Sigmoid colon (tissue), 4 donors: ENCODE data around the gene NR1I2.

ENCODE experiments used
- EP300 ChIP-seq, 4 donors: sonication (generic); formaldehyde crosslinking; IDR thresholded peaks; one replicate each; pipeline ENCODE4 v1.6.1; 2017; ENCODE audit warnings: antibody characterized with exemption in 4 of 4
- POLR2A ChIP-seq, 2 donors: fragments of 450-650 bp; IDR thresholded peaks; one replicate each; pipeline ENCODE4 v1.6.1; 2016; ENCODE audit warnings: antibody characterized with exemption in 2 of 2, mild to moderate bottlenecking in 2 of 2, moderate library complexity in 2 of 2
- POLR2AphosphoS5 ChIP-seq, 4 donors: sonication (generic); formaldehyde crosslinking; IDR thresholded peaks; one replicate each; pipeline ENCODE4 v1.6.1; 2017; ENCODE audit warnings: antibody characterized with exemption in 4 of 4
- TF ChIP-seq, protein P1 (sequence below), 4 experiments: fragments of 450-650 bp in 3 of 4; fragments of 200-600 bp in 1 of 4; IDR thresholded peaks; one replicate each; pipeline ENCODE4 v1.5.1; 2016 to 2019; ENCODE audit warnings: antibody characterized with exemption in 4 of 4, mild to moderate bottlenecking in 3 of 4, moderate library complexity in 2 of 4

DNA sequence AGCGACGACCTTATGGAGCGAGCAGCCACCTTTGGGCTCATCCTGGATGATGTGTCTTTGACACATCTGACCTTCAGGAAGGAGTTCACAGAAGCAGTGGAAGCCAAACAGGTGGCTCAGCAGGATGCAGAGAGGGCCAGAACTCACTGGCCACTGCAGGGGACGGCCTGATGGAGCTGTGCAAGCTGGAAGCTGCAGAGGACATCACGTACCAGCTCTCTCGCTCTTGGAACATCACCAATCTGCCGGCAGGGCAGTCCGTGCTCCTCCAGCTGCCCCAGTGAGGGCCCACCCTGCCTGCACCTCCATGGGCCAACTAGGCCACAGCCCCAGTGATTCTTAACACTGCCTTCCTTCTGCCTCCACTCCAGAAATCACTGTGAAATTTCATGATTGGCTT lies 10.4 kb downstream of the NR1I2 start:
- TF ChIP-seq, protein P1, sequence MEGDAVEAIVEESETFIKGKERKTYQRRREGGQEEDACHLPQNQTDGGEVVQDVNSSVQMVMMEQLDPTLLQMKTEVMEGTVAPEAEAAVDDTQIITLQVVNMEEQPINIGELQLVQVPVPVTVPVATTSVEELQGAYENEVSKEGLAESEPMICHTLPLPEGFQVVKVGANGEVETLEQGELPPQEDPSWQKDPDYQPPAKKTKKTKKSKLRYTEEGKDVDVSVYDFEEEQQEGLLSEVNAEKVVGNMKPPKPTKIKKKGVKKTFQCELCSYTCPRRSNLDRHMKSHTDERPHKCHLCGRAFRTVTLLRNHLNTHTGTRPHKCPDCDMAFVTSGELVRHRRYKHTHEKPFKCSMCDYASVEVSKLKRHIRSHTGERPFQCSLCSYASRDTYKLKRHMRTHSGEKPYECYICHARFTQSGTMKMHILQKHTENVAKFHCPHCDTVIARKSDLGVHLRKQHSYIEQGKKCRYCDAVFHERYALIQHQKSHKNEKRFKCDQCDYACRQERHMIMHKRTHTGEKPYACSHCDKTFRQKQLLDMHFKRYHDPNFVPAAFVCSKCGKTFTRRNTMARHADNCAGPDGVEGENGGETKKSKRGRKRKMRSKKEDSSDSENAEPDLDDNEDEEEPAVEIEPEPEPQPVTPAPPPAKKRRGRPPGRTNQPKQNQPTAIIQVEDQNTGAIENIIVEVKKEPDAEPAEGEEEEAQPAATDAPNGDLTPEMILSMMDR (IDR thresholded peaks at IDR 0.05) = no peak
- TF ChIP-seq POLR2A (IDR thresholded peaks at IDR 0.05) = no peak
- no peak for TF ChIP-seq POLR2AphosphoS5 (IDR thresholded peaks at IDR 0.05)
- TF ChIP-seq EP300 (IDR thresholded peaks at IDR 0.05) = no peak
